T-helper 2 cell treated with Interferon-gamma antibody and Interleukin-4, amounts not matched to agents 5 μg/mL and 100 μg/mL, for 36 hours (primary cell): ENCODE data around the gene MFSD12.
"Not testable (repeated sequence)": the region's sequence is repeated elsewhere in the genome, so short reads cannot be mapped to it uniquely, and the experiment has no call there.

ENCODE experiments used
- DNase-seq: peaks from one replicate; pipeline ENCODE4 v3.0.0; 2021; ENCODE audit warnings: low spot score
- H3K27ac Mint-ChIP-seq: one replicate; pipeline ENCODE4 v1.8.0; 2021; ENCODE audit warnings: mild to moderate bottlenecking, mixed read lengths
- H3K27me3 Mint-ChIP-seq: one replicate; pipeline ENCODE4 v1.8.0; 2021; ENCODE audit warnings: low read depth, mixed read lengths
- H3K36me3 Mint-ChIP-seq: one replicate; pipeline ENCODE4 v1.8.0; 2021; ENCODE audit warnings: low read depth, mixed read lengths
- H3K4me1 Mint-ChIP-seq: one replicate; pipeline ENCODE4 v1.8.0; 2021; ENCODE audit warnings: low read depth, mixed read lengths
- H3K4me3 Mint-ChIP-seq: one replicate; pipeline ENCODE4 v1.8.0; 2022; ENCODE audit warnings: mild to moderate bottlenecking, moderate library complexity, mixed read lengths
- H3K9me3 Mint-ChIP-seq: one replicate; pipeline ENCODE4 v1.8.0; 2021; ENCODE audit warnings: mixed read lengths

The MFSD12 gene

DNA sequence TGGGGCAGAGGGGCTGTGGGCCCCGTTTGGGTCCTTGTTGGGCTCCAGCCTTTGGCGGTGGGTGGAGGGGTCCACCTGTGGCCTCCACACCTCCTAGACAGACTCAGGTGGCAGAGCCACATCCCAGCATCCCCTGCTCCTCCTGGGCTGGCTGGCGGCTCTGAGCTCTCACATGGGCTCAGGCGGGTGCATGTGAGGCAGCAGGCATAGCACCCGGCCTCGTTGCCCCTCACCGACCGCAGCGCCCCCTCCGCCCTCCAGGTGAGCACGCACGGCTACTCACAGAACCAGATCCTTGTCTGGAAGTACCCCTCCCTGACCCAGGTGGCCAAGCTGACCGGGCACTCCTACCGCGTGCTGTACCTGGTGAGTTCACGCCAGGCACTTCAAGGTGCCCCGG is 24.4 kb downstream of the MFSD12 start:
- no peak for DNase-seq
- H3K36me3 Mint-ChIP-seq, result peaks cover 20% of the 10 kb centered on the region
- H3K4me3 Mint-ChIP-seq, result no peak overlapping the region
- H3K27ac Mint-ChIP-seq, result no peak overlapping the region
- no peaks in the 10 kb centered on the region for H3K27me3 Mint-ChIP-seq
- H3K9me3 Mint-ChIP-seq, result no peaks in the 10 kb centered on the region
- no peaks in the 10 kb centered on the region for H3K4me1 Mint-ChIP-seq

DNA sequence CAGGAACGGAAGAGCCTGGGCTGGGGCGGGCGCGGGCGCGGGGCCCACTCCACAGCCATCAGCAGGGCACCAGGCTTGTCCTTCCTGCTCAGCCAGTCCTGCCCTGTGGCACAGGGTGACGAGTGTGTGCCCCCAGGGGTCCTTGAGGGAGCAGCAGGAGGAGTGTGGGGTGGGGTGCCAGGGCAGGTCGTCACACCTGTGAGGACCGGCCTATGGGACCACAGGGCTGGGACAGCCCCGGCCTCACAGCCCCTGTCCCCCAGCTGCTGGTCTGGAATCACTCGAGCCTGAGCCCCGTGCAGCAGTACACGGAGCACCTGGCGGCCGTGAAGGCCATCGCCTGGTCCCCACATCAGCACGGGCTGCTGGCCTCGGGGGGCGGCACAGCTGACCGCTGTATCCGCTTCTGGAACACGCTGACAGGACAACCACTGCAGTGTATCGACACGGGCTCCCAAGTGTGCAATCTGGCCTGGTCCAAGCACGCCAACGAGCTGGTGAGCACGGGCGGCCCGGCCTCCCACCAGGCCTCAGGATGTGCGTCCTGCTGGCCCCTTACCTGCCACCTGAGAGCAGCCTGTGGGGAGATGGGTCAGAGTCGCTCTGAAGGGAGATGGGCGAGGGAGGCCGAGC is 25.1 kb downstream of the MFSD12 start:
- Mint-ChIP-seq H3K27ac (no peak overlapping the region), H3K9me3 (no peaks in the 10 kb centered on the region), H3K4me1 (no peaks in the 10 kb centered on the region), H3K4me3 (no peak overlapping the region), H3K36me3 (peaks cover 20% of the 10 kb centered on the region), H3K27me3 (no peaks in the 10 kb centered on the region)
- no peak for DNase-seq

DNA sequence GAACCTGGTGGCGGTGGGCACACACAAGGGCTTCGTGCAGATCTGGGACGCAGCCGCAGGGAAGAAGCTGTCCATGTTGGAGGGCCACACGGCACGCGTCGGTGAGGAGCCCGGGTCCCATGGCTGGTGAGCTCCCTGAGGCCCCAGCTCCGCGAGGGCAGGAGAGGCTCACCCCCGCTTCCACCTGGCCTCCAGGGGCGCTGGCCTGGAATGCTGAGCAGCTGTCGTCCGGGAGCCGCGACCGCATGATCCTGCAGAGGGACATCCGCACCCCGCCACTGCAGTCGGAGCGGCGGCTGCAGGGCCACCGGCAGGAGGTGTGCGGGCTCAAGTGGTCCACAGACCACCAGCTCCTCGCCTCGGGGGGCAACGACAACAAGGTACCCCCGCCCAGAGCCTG is 25.7 kb downstream of the MFSD12 start:
- Mint-ChIP-seq H3K4me3 (no peak overlapping the region), H3K27ac (no peak overlapping the region), H3K4me1 (no peaks in the 10 kb centered on the region), H3K9me3 (no peaks in the 10 kb centered on the region), H3K36me3 (peaks cover 25% of the 10 kb centered on the region), H3K27me3 (no peaks in the 10 kb centered on the region)
- no peak for DNase-seq

DNA sequence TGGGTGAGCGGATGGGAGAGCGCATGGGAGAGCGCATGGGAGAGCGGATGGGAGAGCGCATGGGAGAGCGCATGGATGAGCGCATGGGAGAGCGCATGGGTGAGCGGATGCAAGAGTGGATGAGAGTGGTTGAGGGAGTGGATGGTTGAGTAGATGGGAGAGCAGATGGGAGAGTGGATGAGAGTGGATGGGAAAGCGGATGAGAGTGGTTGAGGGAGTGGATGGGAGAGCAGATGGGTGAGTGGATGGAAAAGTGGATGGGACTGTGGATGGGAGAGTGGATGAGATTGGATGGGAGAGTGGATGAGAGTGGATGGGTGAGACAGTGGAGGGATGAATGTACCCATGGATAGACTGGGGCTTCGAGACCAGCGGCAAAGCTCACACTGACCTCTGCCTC is 27.0 kb downstream of the MFSD12 start:
- Mint-ChIP-seq H3K27me3 (no peaks in the 10 kb centered on the region), H3K9me3 (no peaks in the 10 kb centered on the region), H3K36me3 (peaks cover 22% of the 10 kb centered on the region), H3K4me1 (no peaks in the 10 kb centered on the region), H3K27ac (no peak overlapping the region), H3K4me3 (no peak overlapping the region)
- DNase-seq, result no peak

DNA sequence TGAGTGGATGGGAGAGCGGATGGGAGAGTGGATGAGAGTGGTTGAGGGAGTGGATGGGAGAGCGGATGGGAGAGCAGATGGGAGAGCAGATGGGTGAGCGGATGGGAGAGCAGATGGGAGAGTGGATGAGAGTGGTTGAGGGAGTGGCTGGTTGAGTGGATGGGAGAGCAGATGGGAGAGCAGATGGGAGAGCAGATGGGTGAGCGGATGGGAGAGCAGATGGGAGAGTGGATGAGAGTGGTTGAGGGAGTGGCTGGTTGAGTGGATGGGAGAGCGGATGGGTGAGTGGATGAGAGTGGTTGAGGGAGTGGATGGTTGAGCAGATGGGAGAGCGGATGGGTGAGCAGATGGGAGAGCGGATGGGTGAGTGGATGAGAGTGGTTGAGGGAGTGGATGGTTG is 28.1 kb downstream of the MFSD12 start:
- H3K36me3 Mint-ChIP-seq, result peaks cover 19% of the 10 kb centered on the region
- not testable (repeated sequence) for H3K27me3 Mint-ChIP-seq, H3K4me3 Mint-ChIP-seq, DNase-seq, H3K27ac Mint-ChIP-seq, H3K9me3 Mint-ChIP-seq, H3K4me1 Mint-ChIP-seq

DNA sequence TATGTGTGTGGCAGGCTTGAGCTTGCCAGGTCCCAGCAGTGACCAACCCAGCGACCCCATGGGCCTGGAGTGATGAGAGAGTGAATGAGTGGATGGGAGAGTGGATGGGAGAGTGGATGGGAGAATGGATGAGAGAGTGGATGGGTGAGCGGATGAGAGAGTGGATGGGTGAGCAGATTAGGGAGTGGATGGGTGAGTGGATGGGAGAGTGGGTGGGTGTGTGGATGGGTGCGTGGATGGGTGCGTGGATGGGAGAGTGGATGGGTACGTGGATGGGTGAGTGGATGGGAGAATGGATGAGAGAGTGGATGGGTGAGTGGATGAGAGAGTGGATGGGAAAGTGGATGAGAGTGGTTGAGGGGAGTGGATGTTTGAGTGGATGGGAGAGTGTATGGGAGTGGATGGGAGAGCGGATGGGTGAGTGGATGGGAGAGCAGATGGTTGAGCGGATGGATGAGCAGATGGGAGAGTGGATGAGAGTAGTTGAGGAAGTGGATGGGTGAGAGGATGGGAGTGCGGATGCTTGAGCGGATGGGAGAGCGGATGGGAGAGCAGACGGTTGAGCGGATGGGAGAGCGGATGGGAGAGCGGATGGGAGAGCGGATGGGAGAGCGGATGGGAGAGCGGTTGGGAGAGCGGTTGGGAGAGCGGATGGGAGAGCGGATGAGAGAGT is 28.7 kb downstream of the MFSD12 start:
- Mint-ChIP-seq H3K36me3 (peaks cover 21% of the 10 kb centered on the region), H3K27me3 (no peaks in the 10 kb centered on the region), H3K4me1 (peaks cover 2% of the 10 kb centered on the region), H3K27ac (no peak overlapping the region), H3K9me3 (no peaks in the 10 kb centered on the region), H3K4me3 (no peak overlapping the region)
- no peak for DNase-seq

DNA sequence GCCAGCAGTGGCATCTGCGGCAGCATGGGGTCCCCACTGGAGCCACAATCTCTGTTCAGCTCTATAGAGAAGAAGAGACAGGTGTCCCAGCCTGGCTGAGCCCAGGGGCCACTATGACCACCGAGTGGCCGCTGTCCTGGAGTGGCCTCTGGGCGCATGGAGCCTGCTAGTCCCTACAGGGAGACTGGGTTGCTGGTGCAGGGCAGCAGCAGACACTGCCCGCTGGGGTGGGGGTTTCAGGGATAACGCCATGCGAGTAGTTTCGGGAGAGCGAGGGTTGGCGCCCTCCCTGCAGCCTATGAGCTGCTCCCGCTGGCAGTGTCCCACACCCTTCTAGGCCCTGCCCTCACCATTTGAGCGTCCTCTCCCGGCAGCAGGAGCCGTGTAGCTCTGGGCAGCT is 29.3 kb downstream of the MFSD12 start:
- Mint-ChIP-seq H3K4me1 (peaks cover 2% of the 10 kb centered on the region), H3K36me3 (peaks cover 18% of the 10 kb centered on the region), H3K9me3 (no peaks in the 10 kb centered on the region), H3K27me3 (no peaks in the 10 kb centered on the region), H3K27ac (no peak overlapping the region), H3K4me3 (no peak overlapping the region)
- DNase-seq, result no peak

DNA sequence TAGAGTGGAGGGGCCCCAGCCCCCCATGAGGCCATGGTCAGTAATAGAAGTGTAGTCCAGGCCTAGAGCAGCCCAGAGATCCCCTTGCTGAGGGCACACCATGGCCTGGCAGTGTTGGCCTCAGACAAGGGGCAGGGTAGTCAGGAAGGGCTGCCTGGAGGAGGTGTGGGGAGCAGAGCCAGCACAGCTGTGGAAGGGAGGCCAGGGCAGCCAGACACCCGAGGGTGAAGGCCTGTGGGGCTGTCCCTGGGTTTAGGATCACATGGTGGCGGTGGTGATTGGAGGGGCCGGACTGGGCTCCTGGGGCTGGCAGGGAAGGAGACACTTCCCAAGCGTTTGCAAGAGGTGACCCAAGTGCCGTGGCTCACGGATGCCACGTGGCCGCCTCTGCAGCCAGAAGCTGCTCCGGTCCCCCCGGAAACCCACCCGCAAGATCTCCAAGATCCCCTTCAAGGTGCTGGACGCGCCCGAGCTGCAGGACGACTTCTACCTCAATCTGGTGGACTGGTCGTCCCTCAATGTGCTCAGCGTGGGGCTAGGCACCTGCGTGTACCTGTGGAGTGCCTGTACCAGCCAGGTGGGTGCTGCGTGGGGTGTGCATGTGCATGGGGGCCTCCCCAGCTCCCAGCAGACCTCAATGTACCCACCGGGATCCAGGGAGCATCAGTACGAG is 30.0 kb downstream of the MFSD12 start:
- Mint-ChIP-seq H3K9me3 (no peaks in the 10 kb centered on the region), H3K27ac (no peak overlapping the region), H3K4me3 (no peak overlapping the region), H3K27me3 (no peaks in the 10 kb centered on the region), H3K36me3 (peaks cover 16% of the 10 kb centered on the region), H3K4me1 (peaks cover 2% of the 10 kb centered on the region)
- no peak for DNase-seq

DNA sequence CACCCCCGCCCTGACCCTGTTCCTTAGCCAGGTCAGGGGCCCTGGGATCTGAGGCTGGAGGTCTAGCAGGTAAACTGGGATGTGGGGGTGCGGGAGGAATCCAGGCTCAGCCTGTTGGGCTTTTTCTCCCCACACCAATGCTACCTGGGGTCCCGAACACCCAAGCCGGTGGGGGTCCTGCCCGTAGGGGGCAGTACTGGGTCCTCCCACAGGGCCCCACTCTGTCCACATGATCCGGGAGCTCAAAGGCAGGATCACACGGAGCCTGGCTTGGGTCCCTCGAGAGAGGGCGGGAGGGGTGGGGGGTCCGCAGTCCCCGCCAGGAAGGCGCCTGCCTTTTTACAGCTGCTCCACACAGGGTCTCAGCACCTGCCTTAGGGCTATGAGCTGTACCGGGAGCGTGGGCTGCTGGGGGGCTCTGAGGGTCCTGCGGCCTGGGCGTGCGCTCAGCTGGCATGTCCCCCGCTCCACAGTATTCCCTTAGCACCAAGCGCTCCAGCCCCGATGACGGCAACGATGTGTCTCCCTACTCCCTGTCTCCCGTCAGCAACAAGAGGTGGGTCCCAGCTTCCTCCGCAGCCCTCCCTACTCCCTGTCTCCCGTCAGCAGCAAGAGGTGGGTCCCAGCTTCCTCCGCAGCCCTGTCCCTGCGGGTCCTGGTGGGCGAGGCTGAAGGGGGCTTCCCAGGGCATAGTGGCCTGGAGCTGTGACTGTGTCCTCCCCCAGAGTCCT is 30.7 kb downstream of the MFSD12 start:
- Mint-ChIP-seq H3K27ac (no peak overlapping the region), H3K9me3 (no peaks in the 10 kb centered on the region), H3K4me3 (no peak overlapping the region), H3K36me3 (peaks cover 20% of the 10 kb centered on the region), H3K4me1 (peaks cover 2% of the 10 kb centered on the region), H3K27me3 (no peaks in the 10 kb centered on the region)
- DNase-seq, result no peak

DNA sequence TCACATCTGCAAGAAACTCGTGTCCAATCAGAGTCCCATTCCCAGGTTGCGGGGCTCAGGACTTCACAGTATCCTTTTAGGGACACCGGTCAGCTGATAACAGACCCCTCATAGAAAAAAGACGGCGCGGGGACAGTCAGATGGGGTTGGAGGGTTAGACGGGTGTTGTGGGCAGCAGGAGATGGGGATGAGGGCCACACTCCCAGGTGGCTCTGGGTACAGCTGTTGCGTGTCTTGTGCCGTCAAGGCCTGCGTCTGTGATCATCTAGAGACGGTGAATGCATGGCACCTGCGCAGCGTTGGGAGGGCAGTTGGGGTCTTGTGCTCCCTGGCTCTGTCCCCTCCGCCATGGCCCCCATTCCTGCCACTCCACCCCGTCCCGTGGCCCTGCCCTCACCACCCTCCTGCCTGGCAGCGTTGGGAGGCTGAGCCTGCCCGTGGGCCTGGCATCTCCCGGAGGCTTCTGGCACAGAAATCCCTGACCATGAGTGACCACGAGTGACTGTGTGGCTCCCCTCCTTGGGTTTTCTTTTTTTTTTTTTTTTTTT is 32.4 kb downstream of the MFSD12 start:
- Mint-ChIP-seq H3K4me3 (no peak overlapping the region), H3K36me3 (peaks cover 20% of the 10 kb centered on the region), H3K27me3 (no peaks in the 10 kb centered on the region), H3K27ac (no peak overlapping the region), H3K9me3 (no peaks in the 10 kb centered on the region), H3K4me1 (peaks cover 4% of the 10 kb centered on the region)
- DNase-seq, result no peak

DNA sequence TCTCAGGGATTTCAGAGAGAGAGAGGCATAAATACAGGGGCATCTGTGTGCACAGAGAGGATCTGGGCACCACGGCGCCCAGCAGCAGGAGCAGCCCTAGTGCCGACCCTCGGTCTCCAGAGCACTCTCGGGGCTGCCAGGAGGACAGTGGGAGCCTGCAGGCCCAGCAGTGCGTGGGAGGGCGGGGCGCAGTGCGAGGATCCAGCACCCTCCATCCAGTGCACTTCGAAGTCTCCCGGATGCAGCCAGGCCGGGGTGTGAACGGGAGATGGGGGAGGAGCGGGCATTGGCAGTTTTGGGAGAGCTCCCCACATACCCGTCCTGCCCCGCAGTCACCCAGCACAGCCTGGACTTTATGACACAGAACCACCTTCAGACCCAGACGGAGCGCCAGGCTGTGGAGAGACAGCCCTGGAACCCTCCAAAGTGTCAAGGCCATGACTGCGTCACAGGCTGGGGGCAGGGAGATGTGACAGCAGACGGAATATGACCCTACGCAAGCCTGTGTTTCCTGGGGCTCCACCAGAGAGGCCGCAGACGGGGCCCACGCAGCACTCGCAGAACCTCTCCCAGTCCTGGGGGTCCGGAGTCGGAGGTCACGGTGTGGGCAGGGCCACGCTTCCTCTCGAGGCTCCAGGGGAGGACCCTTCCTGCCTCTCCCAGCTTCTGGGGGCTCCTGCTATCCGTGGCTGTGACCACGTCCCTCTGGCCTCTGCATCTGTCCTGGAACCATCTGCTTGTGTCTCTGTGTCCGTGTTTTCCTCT is 33.1 kb downstream of the MFSD12 start:
- H3K4me1 Mint-ChIP-seq, result peaks cover 4% of the 10 kb centered on the region
- H3K36me3 Mint-ChIP-seq, result peaks cover 20% of the 10 kb centered on the region
- H3K4me3 Mint-ChIP-seq, result no peak overlapping the region
- DNase-seq, result no peak
- no peaks in the 10 kb centered on the region for H3K27me3 Mint-ChIP-seq
- H3K9me3 Mint-ChIP-seq, result no peaks in the 10 kb centered on the region
- H3K27ac Mint-ChIP-seq, result no peak overlapping the region

DNA sequence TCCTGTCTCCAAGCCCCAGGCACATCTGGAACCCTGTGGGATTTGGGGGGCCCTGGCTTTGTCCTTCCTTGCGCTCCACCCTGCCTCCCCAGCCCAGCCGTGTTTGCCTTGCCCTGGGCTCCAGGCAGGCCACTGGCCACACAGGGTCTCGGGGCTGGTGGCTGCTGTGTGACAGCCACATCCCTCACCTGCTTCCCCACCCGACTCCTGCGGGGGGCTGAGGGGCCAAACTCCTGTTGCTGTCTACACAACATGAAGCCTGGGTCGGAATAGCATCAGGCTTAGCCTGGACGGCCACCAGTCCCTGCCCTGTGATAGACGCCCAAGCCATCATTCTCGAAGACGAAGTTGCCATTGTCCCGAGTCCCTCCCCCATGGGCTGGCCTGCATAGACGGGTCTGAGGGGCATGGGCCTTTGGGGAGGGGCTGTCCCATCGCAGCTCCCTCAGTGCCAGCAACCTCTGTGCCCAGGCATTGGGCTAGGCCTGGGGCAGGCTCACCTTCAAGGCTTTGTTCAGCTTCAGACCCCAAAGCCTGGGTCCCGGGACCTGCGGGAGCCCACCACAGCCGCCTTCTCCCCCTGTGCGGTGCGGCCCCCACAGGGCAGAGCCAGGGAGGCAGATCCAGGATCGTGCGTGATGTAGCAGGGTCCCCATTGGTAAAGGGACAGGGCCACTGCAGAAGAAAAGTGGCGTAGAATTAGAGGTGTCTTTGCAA is 33.9 kb downstream of the MFSD12 start:
- Mint-ChIP-seq H3K4me3 (no peak overlapping the region), H3K36me3 (peaks cover 20% of the 10 kb centered on the region), H3K4me1 (peaks cover 4% of the 10 kb centered on the region), H3K27me3 (no peaks in the 10 kb centered on the region), H3K27ac (no peak overlapping the region), H3K9me3 (no peaks in the 10 kb centered on the region)
- DNase-seq, result no peak
